ENCODE measurements around the gene TMX3. TPM values are rescaled to one million over a fixed set of nuclear protein-coding genes. Genes with fewer than 3 reads are reported as not detected.

TMX3 gene
- total RNA-seq, 4 donors from 2014 or later = 38.4 to 72.2 (median 48.8) TPM

GRCh38 chr18:68713796-68714195, 1.1 kb downstream of the TMX3 start:
- WGBS, 2 donors = 43 to 46% methylated on average over 6 of the region's 6 CpGs
- H3K27ac ChIP-seq = peak overlapping the region in 1 of 3 donors; percentile 66
- peaks cover 10 to 15% of the 10 kb centered on the region in 2 donors for H3K4me1 ChIP-seq
- H3K4me3 ChIP-seq (replicated peaks in 1 of 3) = peak overlapping the region in 2 of 3 donors; percentile 89 to 99
- TF ChIP-seq CTCF (IDR thresholded peaks at IDR 0.05) = no peak
- DNase-seq = no peak
- no peaks in the 10 kb centered on the region for H3K9me3 ChIP-seq
- peaks cover 12% of the 10 kb centered on the region in 2 donors for H3K36me3 ChIP-seq
- intact Hi-C loops (cut with DNase I) = no loop called here
- no peaks in the 10 kb centered on the region for H3K27me3 ChIP-seq

GRCh38 chr18:68713131-68713530, 1.8 kb downstream of the TMX3 start:
- H3K9me3 ChIP-seq = no peaks in the 10 kb centered on the region
- no peak overlapping the region for H3K27ac ChIP-seq
- H3K36me3 ChIP-seq = peaks cover 12% of the 10 kb centered on the region in 2 donors
- H3K4me1 ChIP-seq = peaks cover 10 to 15% of the 10 kb centered on the region in 2 donors
- intact Hi-C loops (cut with DNase I) = no loop called here
- no peak for DNase-seq
- no peaks in the 10 kb centered on the region for H3K27me3 ChIP-seq
- WGBS, 2 donors = 80 to 89% methylated on average over 4 of the region's 4 CpGs
- H3K4me3 ChIP-seq (replicated peaks in 1 of 3) = no peak overlapping the region
- TF ChIP-seq CTCF (IDR thresholded peaks at IDR 0.05) (no peak), POLR2A (IDR thresholded peaks at IDR 0.05) (no peak)

- no peaks in the 10 kb centered on the region for H3K27me3 ChIP-seq
- intact Hi-C loops (cut with DNase I) = no loop called here
- H3K27ac ChIP-seq = no peak overlapping the region
- no peak overlapping the region for H3K4me3 ChIP-seq (replicated peaks in 1 of 3)
- peaks cover 12% of the 10 kb centered on the region in 2 donors for H3K36me3 ChIP-seq
- H3K4me1 ChIP-seq = no peaks in the 10 kb centered on the region
- WGBS, 2 donors = 97 to 99% methylated on average over 2 of the region's 2 CpGs
- DNase-seq = no peak
- TF ChIP-seq POLR2A (IDR thresholded peaks at IDR 0.05) (no peak), CTCF (IDR thresholded peaks at IDR 0.05) (no peak)
- no peaks in the 10 kb centered on the region for H3K9me3 ChIP-seq
Measured at GRCh38 chr18:68707646-68708045, 7.3 kb downstream of the TMX3 start.

GRCh38 chr18:68705119-68705518, 9.8 kb downstream of the TMX3 start:
- WGBS, 2 donors = 95 to 98% methylated on average over 1 of the region's 1 CpG
- no peaks in the 10 kb centered on the region for H3K9me3 ChIP-seq
- H3K36me3 ChIP-seq = peaks cover 0 to 5% of the 10 kb centered on the region in 2 donors
- H3K4me1 ChIP-seq = no peaks in the 10 kb centered on the region
- TF ChIP-seq CTCF (IDR thresholded peaks at IDR 0.05) (no peak), POLR2A (IDR thresholded peaks at IDR 0.05) (no peak)
- intact Hi-C loops (cut with DNase I) = no loop called here
- H3K27me3 ChIP-seq = no peaks in the 10 kb centered on the region
- no peak overlapping the region for H3K27ac ChIP-seq
- no peak for DNase-seq
- no peak overlapping the region for H3K4me3 ChIP-seq (replicated peaks in 1 of 3)

- Histone ChIP-seq H3K4me1 (no peaks in the 10 kb centered on the region), H3K36me3 (no peaks in the 10 kb centered on the region), H3K27ac (no peak overlapping the region), H3K27me3 (no peaks in the 10 kb centered on the region), H3K4me3 (replicated peaks in 1 of 3) (no peak overlapping the region), H3K9me3 (no peaks in the 10 kb centered on the region)
- DNase-seq = no peak
- no peak for TF ChIP-seq CTCF (IDR thresholded peaks at IDR 0.05)
- no peak for TF ChIP-seq POLR2A (IDR thresholded peaks at IDR 0.05)
- intact Hi-C loops (cut with DNase I) = no loop called here
- 70 to 80% methylated on average over 3 of the region's 3 CpGs for WGBS, 2 donors
Measured at GRCh38 chr18:68703326-68703725, 11.6 kb downstream of the TMX3 start.

Data from thyroid gland (tissue), 4 donors.